SK-N-SH treated with all-trans-retinoic acid at 6 μM for 48 hours (cell line): ENCODE data around the gene PTPRN2.
"Not testable (repeated sequence)": the region's sequence is repeated elsewhere in the genome, so short reads cannot be mapped to it uniquely, and the experiment has no call there.

Experiments
- ATAC-seq: fragments of 200-7000 bp; cut with Tn5 transposase; 3 replicates; pipeline ENCODE4 v1.9.1; 2020; ENCODE audit warnings: mild to moderate bottlenecking, moderate library complexity
- BACH2 ChIP-seq: fragments of 250-450 bp; sonication (Bioruptor Pico); IDR thresholded peaks from 2 replicates; pipeline ENCODE4 v1.9.0; 2021; ENCODE audit warnings: mild to moderate bottlenecking, borderline replicate concordance
- CSDC2 ChIP-seq: fragments of 250-450 bp; sonication (Bioruptor Pico); IDR thresholded peaks from 2 replicates; pipeline ENCODE4 v1.5.0; 2020; ENCODE audit warnings: mild to moderate bottlenecking, moderate library complexity
- CSRNP3 ChIP-seq: fragments of 250-450 bp; sonication (Bioruptor Pico); IDR thresholded peaks from 2 replicates; pipeline ENCODE4 v1.5.1; 2021; ENCODE audit warnings: mild to moderate bottlenecking, moderate library complexity
- ESRRG ChIP-seq: fragments of 250-450 bp; sonication (Bioruptor Pico); IDR thresholded peaks from 2 replicates; pipeline ENCODE4 v1.6.1; 2021; ENCODE audit warnings: mild to moderate bottlenecking
- GLIS3 ChIP-seq: fragments of 250-450 bp; sonication (Bioruptor Pico); IDR thresholded peaks from 2 replicates; pipeline ENCODE4 v1.5.0; 2020; ENCODE audit warnings: mild to moderate bottlenecking, moderate library complexity
- ISL1 ChIP-seq: fragments of 250-450 bp; sonication (Bioruptor Pico); IDR thresholded peaks from 2 replicates; pipeline ENCODE4 v2.1.2; 2022; ENCODE audit warnings: mild to moderate bottlenecking, moderate library complexity
- PATZ1 ChIP-seq: fragments of 250-450 bp; sonication (Bioruptor Pico); IDR thresholded peaks from 2 replicates; pipeline ENCODE4 v1.8.0; 2020; ENCODE audit warnings: mild to moderate bottlenecking, moderate library complexity, borderline replicate concordance
- POU6F1 ChIP-seq: fragments of 250-450 bp; sonication (Bioruptor Pico); IDR thresholded peaks from 2 replicates; pipeline ENCODE4 v1.8.0; 2021; ENCODE audit warnings: low read depth, mild to moderate bottlenecking, moderate library complexity, borderline replicate concordance
- SNAI2 ChIP-seq: fragments of 250-450 bp; sonication (Bioruptor Pico); IDR thresholded peaks from 2 replicates; pipeline ENCODE4 v1.5.0; 2020; ENCODE audit warnings: mild to moderate bottlenecking, moderate library complexity
- TCF4 ChIP-seq: fragments of 250-450 bp; sonication (Bioruptor Pico); IDR thresholded peaks from 2 replicates; pipeline ENCODE4 v1.8.0; 2021; ENCODE audit warnings: mild to moderate bottlenecking, moderate library complexity, borderline replicate concordance
- TOX ChIP-seq: fragments of 250-450 bp; sonication (Bioruptor Pico); IDR thresholded peaks from 2 replicates; pipeline ENCODE4 v1.8.0; 2021; ENCODE audit warnings: mild to moderate bottlenecking, moderate library complexity, borderline replicate concordance
- TSHZ2 ChIP-seq: fragments of 250-450 bp; sonication (Bioruptor Pico); IDR thresholded peaks from 2 replicates; pipeline ENCODE4 v1.5.0; 2020; ENCODE audit warnings: mild to moderate bottlenecking, moderate library complexity
- ZC3H10 ChIP-seq: fragments of 250-450 bp; sonication (Bioruptor Pico); IDR thresholded peaks from 2 replicates; pipeline ENCODE4 v1.5.1; 2021; ENCODE audit warnings: mild to moderate bottlenecking, moderate library complexity
- ZFP3 ChIP-seq: fragments of 250-450 bp; sonication (Bioruptor Pico); IDR thresholded peaks from 2 replicates; pipeline ENCODE4 v1.5.0; 2020; ENCODE audit warnings: mild to moderate bottlenecking, moderate library complexity
- ZFP30 ChIP-seq: fragments of 450-650 bp; formaldehyde crosslinking; IDR thresholded peaks from 2 replicates; pipeline ENCODE4 v1.5.0; 2022; ENCODE audit warnings: mild to moderate bottlenecking, moderate library complexity
- ZNF70 ChIP-seq: fragments of 450-650 bp; formaldehyde crosslinking; IDR thresholded peaks from 2 replicates; pipeline ENCODE4 v1.5.0; 2020; ENCODE audit warnings: mild to moderate bottlenecking, moderate library complexity
- ZNF8 ChIP-seq: fragments of 450-650 bp; formaldehyde crosslinking; IDR thresholded peaks from 2 replicates; pipeline ENCODE4 v1.5.0; 2020; ENCODE audit warnings: mild to moderate bottlenecking, moderate library complexity

The PTPRN2 gene

GRCh38 chr7:157983502-157984422 lies 603.9 kb downstream of the PTPRN2 start (continued):
- TF ChIP-seq SNAI2 (CRISPR knock-in tag), result no peak
- TF ChIP-seq ZFP30, result no peak
- TF ChIP-seq CSDC2 (CRISPR knock-in tag), result no peak
- TF ChIP-seq TOX (CRISPR knock-in tag), result no peak
- TF ChIP-seq POU6F1 (CRISPR knock-in tag), result no peak
- no peak for TF ChIP-seq ZFP3 (CRISPR knock-in tag)

- ATAC-seq, result no peak
- TF ChIP-seq ESRRG, result no peak
- TF ChIP-seq BACH2, result no peak
- no peak for TF ChIP-seq SNAI2 (CRISPR knock-in tag)
- TF ChIP-seq ZNF8 (CRISPR knock-in tag), result no peak
- no peak for TF ChIP-seq ZFP3 (CRISPR knock-in tag)
- no peak for TF ChIP-seq CSRNP3 (CRISPR knock-in tag)
- TF ChIP-seq PATZ1 (CRISPR knock-in tag), result no peak
- TF ChIP-seq TSHZ2, result no peak
- no peak for TF ChIP-seq ZC3H10
- no peak for TF ChIP-seq ZNF70 (CRISPR knock-in tag)
- no peak for TF ChIP-seq TCF4
- TF ChIP-seq ISL1 (CRISPR knock-in tag), result no peak
- no peak for TF ChIP-seq POU6F1 (CRISPR knock-in tag)
- TF ChIP-seq CSDC2 (CRISPR knock-in tag), result no peak
Measured at GRCh38 chr7:157981778-157982177, 605.8 kb downstream of the PTPRN2 start.

GRCh38 chr7:157980774-157981173 lies 606.8 kb downstream of the PTPRN2 start:
- ATAC-seq, result no peak
- TF ChIP-seq ESRRG (no peak), GLIS3 (CRISPR knock-in tag) (no peak)

GRCh38 chr7:157980341-157980731 lies 607.3 kb downstream of the PTPRN2 start:
- not testable (repeated sequence) for ATAC-seq
